ENCODE measurements around the gene SNAP25.

SNAP25 gene

DNA sequence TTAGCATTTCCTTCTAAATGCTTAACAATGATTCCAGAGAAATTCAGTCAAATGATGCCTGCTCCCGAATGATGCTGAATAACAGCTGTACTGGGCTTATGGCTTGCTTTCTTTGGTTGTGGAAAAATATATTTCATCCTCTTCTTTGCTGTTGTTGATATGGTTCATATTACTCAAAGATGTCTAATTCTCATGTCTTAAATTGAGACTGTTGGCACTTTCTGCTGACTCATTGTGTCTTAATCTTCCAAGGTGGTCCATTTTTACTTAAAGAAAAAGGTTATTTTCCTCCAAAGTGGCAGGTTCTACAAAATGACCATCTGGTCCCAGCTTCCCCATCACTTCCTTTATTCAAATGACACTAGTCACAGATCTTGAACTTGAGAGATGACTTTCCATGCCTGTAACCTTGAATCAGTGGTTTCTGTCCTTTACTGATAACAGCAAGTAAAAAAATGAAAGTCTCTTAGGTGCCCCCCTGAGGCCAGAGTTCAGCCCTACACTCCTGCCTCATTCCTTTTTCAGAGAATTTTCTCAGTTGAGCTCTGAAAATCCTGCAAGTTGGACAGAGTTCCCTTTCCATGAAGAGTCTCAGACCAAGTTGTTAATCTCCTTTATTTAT, 6.9 kb downstream of the SNAP25 start:
- Histone ChIP-seq H3K36me3 (ENCODE audit: control insufficient read depth in 2 of 2, insufficient read depth in 1 of 2, low read length in 2 of 2) (no peaks in the 10 kb centered on the region), H3K4me1 (ENCODE audit: control insufficient read depth, insufficient read depth, low read length) (no peaks in the 10 kb centered on the region; the same call in 1 of the 2 replicates), H3K4me3 (ENCODE audit: low read depth, low read length) (no peak overlapping the region), H3K27ac (ENCODE audit: extremely low read depth, low read depth, low read length) (no peak overlapping the region), H3K9me3 (ENCODE audit: control insufficient read depth, insufficient read depth, low read depth, low read length) (no peaks in the 10 kb centered on the region)
- no peak for TF ChIP-seq SP2 (tag by site-specific recombination; IDR thresholded peaks at IDR 0.05)
- TF ChIP-seq ZNF624 (tag by site-specific recombination; IDR thresholded peaks at IDR 0.05): no peak
- TF ChIP-seq ZNF585B (tag by site-specific recombination; IDR thresholded peaks at IDR 0.05): no peak
- TF ChIP-seq ZNF558 (tag by site-specific recombination; IDR thresholded peaks at IDR 0.05): no peak
- no peak for TF ChIP-seq SCRT2 (tag by site-specific recombination; IDR thresholded peaks at IDR 0.05)
- no peak for TF ChIP-seq PRDM6 (tag by site-specific recombination; IDR thresholded peaks at IDR 0.05)
- TF ChIP-seq ZFP69B (tag by site-specific recombination; IDR thresholded peaks at IDR 0.05): no peak
- TF ChIP-seq MZF1 (tag by site-specific recombination; IDR thresholded peaks at IDR 0.05; ENCODE audit: borderline replicate concordance): no peak
- no peak for TF ChIP-seq ZNF791 (tag by site-specific recombination; IDR thresholded peaks at IDR 0.05)
- no peak for TF ChIP-seq ZNF626 (tag by site-specific recombination; IDR thresholded peaks at IDR 0.05)
- TF ChIP-seq ZBTB1 (tag by site-specific recombination; IDR thresholded peaks at IDR 0.05): no peak
- no peak for TF ChIP-seq ZNF707 (tag by site-specific recombination; IDR thresholded peaks at IDR 0.05)
- no peak for TF ChIP-seq ZNF214 (tag by site-specific recombination; IDR thresholded peaks at IDR 0.05; ENCODE audit: borderline replicate concordance)
- TF ChIP-seq ZBTB48 (tag by site-specific recombination; IDR thresholded peaks at IDR 0.05): no peak
- TF ChIP-seq HOXD13 (CRISPR knock-in tag; IDR thresholded peaks at IDR 0.05; ENCODE audit: borderline replicate concordance): no peak
- POLR2A ChIA-PET: no interaction called here
- CTCF ChIA-PET: interaction anchor here (0.6 to 1.5 kb wide), 11 partner anchors 47 to 298 kb away, joined by 3 to 7 read pairs (median 3); no protein-coding TSS in a partner anchor

GRCh38 chr20:10228330-10228729, 9.7 kb downstream of the SNAP25 start:
- Histone ChIP-seq H3K4me3 (ENCODE audit: low read depth, low read length) (no peak overlapping the region), H3K27ac (ENCODE audit: extremely low read depth, low read depth, low read length) (no peak overlapping the region), H3K4me1 (ENCODE audit: control insufficient read depth, insufficient read depth, low read length) (no peaks in the 10 kb centered on the region; the same call in 1 of the 2 replicates), H3K9me3 (ENCODE audit: control insufficient read depth, insufficient read depth, low read depth, low read length) (no peaks in the 10 kb centered on the region), H3K36me3 (ENCODE audit: control insufficient read depth in 2 of 2, insufficient read depth in 1 of 2, low read length in 2 of 2) (no peaks in the 10 kb centered on the region)
- ChIA-PET CTCF (interaction anchor here (0.7 to 2.0 kb wide), 5 partner anchors 9 to 611 kb away, joined by 3 to 7 read pairs (median 4); no protein-coding TSS in a partner anchor), POLR2A (no interaction called here)
- TF ChIP-seq ZNF350 (tag by site-specific recombination; IDR thresholded peaks at IDR 0.05): no peak

- Histone ChIP-seq H3K36me3 (ENCODE audit: control insufficient read depth in 2 of 2, insufficient read depth in 1 of 2, low read length in 2 of 2) (no peaks in the 10 kb centered on the region), H3K4me1 (ENCODE audit: control insufficient read depth, insufficient read depth, low read length) (no peaks in the 10 kb centered on the region; the same call in 1 of the 2 replicates), H3K27ac (ENCODE audit: extremely low read depth, low read depth, low read length) (no peak overlapping the region), H3K4me3 (ENCODE audit: low read depth, low read length) (no peak overlapping the region), H3K9me3 (ENCODE audit: control insufficient read depth, insufficient read depth, low read depth, low read length) (no peaks in the 10 kb centered on the region)
- CTCF ChIA-PET: no interaction called here
- POLR2A ChIA-PET: no interaction called here
- TF ChIP-seq KLF16 (tag by site-specific recombination; IDR thresholded peaks at IDR 0.05): no peak
- TF ChIP-seq ZNF266 (tag by site-specific recombination; IDR thresholded peaks at IDR 0.05; ENCODE audit: low read depth): no peak
- no peak for TF ChIP-seq ZNF549 (tag by site-specific recombination; IDR thresholded peaks at IDR 0.05)
- no peak for TF ChIP-seq ZNF292 (tag by site-specific recombination; IDR thresholded peaks at IDR 0.05; ENCODE audit: borderline replicate concordance, low read depth)
- TF ChIP-seq ZNF335 (tag by site-specific recombination; conservative IDR thresholded peaks at IDR 0.05): no peak
- no peak for TF ChIP-seq ZNF660 (tag by site-specific recombination; IDR thresholded peaks at IDR 0.05)
- TF ChIP-seq AEBP2 (tag by site-specific recombination; IDR thresholded peaks at IDR 0.05; ENCODE audit: borderline replicate concordance): no peak
- TF ChIP-seq GLIS1 (tag by site-specific recombination; IDR thresholded peaks at IDR 0.05): no peak
- no peak for TF ChIP-seq ZNF518A (tag by site-specific recombination; conservative IDR thresholded peaks at IDR 0.05; ENCODE audit: low read depth)
Measured at GRCh38 chr20:10231290-10231689, 12.7 kb downstream of the SNAP25 start.
